HG03097 (cell line): ENCODE data around the gene CREBL2.
"Not testable (repeated sequence)": the region's sequence is repeated elsewhere in the genome, so short reads cannot be mapped to it uniquely, and the experiment has no call there.

Source experiments
- ATAC-seq: cut with Tn5 transposase; IDR thresholded peaks from one replicate; pipeline ENCODE4 v1.9.1; 2021; ENCODE audit not compliant: unreplicated experiment, low FRiP score

The CREBL2 gene

DNA sequence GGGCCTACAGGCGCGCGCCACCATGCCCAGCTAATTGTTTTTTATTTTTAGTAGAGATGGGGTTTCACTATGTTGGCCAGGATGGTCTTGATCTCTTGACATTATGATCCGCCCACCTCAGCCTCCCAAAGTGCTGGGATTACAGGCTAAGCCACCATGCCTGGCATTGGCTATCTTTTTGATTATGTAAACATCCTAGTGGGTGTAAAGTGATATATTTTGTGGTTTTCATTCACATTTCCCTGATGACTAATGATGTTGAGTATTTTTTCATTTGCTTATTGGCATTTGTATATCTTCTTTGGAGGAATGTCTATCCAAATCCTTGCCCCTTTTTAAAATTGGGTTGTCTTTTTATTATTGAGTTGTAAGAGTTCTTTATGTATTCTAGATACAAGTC is 16.3 kb downstream of the CREBL2 start:
- no peak for ATAC-seq

DNA sequence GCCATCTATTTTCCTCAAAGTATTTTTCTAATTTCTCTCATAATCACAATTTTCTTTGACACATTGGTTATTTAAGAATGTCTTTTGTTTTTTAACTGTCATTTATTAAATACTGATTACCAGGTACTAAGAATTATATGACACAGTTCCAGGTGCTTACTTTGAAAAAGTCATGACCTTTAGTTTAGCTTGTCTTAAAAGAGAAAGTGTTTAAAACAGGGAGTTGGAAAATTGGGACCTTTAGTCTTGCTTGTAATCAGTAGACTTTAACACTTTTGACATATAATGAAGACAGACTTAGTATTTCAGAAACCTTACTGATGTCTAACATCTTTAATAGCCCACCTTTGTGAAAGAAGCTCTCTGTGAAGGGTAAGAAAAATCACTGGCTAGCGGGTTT is 19.2 kb downstream of the CREBL2 start:
- ATAC-seq, result no peak

GRCh38 chr12:12635651-12636050 is 24.0 kb downstream of the CREBL2 start:
- no peak for ATAC-seq

DNA sequence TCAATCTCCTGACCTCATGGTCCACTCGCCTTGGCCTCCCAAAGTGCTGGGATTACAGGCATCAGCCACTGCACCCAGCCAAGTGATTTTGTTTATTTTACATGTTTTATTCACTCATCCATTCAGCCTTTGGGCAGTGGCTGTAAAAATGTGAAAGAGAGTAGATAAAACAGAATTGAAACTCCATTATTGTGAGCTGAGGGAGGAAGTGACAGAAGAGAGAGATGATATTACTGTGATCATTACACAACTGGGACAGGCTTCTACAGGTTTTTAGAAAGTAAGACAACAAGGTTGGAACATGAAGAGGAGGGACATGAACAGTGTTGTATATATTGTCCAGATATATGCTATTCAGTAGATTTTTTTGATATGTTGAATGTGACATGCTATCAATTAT is 25.0 kb downstream of the CREBL2 start:
- ATAC-seq, result no peak

DNA sequence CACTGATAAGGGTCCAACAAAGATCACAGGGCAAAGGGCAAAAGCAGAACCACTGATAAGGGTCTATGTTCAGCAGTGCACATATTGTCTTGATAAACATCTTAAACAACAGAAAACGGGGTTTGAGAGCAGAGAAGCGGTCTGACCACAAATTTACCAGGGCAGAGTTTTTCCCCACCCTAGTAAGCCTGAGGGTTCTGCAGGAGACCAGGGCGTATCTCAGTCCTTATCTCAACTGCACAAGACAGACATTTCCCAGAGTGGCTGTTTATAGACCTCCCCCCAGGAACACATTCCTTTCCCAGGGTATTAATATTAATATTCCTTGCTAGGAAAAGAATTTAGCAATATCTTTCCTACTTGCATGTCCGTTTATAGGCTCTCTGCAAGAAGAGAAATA is 28.3 kb downstream of the CREBL2 start:
- ATAC-seq, result not testable (repeated sequence)

DNA sequence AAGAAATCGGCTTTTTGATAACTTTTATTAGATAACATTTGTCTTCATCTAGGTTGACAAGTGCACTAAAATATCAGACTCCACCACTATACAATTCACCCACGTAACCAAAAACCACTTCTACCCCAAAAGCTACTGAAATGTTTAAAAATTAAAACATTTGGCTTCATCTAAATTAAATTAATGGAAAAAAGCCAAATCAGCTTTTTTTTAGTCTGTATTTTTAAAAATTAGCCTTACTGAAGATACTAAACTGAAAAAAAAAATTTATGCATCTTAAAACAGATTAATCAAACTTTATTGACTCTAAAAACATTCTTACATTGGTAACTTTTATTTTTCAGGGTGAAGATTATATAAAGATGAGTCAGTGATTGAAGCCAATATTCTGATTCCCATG is 30.0 kb downstream of the CREBL2 start:
- ATAC-seq, result no peak

- no peak for ATAC-seq
Observed at GRCh38 chr12:12642916-12643315, 31.2 kb downstream of the CREBL2 start.

GRCh38 chr12:12645485-12645884 is 33.8 kb downstream of the CREBL2 start:
- no peak for ATAC-seq

- not testable (repeated sequence) for ATAC-seq
Observed at GRCh38 chr12:12645968-12646367, 34.3 kb downstream of the CREBL2 start.

GRCh38 chr12:12646483-12647072 is 34.9 kb downstream of the CREBL2 start:
- no peak for ATAC-seq

GRCh38 chr12:12648284-12648683 is 36.6 kb downstream of the CREBL2 start:
- ATAC-seq, result no peak

GRCh38 chr12:12648951-12649650 is 37.4 kb downstream of the CREBL2 start:
- no peak for ATAC-seq

DNA sequence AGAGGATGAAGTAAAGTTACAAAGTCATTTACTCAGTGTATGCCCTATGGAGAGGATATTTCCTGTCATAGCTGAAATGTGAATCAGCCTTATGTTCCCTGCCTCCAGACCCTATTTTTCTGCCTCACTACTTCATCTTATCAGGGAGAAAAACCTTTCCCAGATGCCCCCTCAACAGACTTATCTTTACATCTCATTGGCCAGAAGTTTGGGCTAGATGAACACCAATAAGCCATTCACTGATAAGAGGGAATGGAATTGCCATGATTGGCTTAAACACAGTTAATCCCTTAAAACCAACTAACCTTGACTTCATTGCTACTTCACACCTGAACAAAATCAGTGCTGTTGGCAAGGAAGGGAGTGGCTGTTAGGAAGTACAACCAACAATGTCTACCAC is 40.1 kb downstream of the CREBL2 start:
- ATAC-seq, result no peak

GRCh38 chr12:12652704-12653103 is 41.0 kb downstream of the CREBL2 start:
- not testable (repeated sequence) for ATAC-seq

DNA sequence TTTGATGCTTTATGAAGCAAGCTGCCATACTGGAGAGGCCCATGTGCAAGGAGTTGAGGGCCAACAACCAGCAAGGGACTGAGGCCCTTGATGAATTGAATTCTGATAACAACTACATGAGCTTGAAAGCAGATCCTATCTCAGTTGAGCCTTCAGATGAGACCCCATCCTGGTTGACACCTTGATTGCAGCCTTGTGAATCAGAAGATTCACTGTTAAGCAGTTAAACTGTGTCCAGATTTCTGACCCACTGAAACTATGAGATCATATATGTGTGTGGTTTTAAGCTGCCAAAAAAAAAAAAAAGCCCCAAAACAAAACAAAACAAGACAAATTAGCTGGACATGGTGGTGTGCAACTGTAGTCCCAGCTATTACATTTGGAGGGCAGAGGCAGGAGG is 42.2 kb downstream of the CREBL2 start:
- ATAC-seq, result no peak

DNA sequence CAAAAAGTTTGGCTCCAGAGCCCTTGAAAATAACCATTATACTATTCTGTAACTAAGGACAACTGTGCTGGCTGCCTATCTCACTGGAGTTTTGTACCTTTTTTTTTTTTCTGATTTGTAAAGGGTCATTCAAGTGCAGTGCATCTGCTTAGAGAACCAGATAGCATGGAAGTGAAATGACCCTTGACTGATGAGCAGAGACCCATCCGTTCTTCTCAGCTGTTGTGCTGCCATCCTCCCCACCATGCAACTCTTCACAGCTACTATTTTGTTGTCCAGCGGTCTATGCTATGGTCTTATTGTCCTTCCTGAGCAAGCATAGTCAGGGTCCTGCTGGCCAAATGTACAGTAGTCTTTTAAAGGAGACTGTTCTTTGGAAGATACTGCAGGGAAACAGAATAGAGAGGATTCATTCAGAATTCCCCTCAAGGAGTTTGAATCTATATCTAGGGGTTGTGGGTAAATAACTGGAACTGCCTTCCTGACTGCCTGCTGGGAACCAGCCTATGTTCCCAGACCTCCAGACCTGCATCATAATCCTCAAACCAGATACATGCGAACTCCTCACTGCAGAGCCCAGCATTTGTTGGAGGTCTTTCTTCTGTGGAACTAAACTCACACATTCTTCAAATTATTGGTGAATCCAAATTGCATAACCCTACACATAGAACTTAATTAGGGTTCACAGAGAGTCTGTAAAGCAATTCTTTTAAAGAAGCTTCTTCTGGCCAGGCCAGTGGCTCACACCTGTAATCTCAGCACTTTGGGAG is 43.2 kb downstream of the CREBL2 start:
- no peak for ATAC-seq

- ATAC-seq, result no peak
Observed at GRCh38 chr12:12660201-12660600, 48.5 kb downstream of the CREBL2 start.

DNA sequence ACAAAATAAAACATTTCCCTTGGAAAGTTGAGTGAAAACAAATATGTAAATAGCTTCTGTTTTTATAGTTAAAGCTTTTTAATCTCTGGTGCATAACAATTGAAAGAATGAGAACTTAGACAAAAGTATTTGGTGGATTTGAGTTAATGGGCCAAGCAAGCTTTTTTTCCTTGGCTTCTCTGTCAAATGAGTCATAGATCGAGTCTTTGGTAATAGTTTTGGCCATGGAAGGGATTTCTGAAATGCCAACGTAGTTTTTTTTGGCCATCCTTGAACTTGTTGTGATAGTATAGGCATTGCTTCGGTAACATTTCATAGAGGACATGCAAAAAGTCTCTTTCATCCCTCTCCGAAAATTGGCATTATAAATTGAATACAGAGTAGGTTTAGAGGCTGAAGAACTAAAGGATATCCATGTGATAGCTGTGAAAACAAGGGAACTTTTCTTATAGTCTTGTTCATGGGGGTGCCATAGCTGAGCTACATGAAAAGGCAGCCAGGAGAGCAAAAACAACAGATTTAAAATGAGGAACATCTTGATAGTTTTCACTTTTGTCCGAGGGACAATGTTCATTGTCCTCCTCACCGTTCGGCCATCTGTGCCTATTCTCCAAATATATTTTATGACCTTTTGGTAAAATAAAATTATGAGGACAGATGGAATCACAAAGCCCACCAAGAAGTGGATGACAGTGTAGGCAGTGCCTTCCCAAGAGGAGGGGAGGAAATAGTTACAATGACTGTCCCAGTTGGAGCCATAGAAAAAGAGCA is 49.6 kb downstream of the CREBL2 start:
- no peak for ATAC-seq

DNA sequence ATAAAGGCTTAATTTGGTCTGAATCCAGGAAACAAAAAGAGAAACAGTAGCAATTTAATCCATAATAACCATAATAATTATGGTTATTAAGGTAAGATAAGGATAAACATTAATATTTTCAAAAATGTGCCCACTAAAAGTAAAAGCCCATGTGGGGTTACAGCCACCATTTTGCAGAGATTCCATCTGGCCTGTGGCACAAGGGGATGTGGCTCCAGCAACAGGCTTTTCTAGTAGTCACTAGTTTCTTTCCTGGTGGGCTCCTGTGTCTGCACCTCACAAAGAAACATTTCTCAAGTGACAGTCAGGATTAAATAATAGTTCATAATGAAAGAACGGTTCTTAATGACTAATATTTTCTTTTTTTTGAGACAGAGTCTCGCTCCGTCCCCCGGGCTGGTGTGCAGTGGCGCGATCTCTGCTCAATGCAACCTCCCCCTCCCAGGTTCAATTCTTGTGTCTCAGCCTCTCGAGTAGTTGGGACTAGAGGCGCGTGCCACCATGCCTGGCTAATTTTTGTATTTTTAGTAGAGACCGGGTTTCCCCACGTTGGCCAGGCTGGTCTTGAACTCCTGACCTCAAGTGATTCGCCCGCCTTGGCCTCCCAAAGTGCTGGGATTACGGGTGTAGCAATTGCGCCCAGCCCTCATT is 52.1 kb downstream of the CREBL2 start:
- ATAC-seq, result no peak

DNA sequence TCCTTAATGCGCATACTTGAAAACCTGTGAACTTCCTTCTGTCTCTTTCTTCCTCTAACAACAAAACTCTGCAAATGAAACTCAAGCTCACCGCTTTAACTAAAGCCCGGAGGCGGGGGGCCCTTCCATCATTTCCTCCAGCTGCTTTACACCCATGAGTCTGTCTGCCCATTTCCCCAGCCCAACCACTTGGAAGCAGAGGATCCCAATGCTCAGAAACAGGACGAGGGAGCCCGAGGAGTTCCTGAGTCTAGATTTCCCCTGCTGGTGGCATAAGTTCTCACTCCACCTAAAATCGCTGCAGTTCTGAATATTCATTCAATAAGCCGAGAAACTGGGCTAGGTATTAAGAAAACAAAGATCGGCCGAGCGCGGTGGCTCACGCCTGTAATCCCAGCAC is 53.5 kb downstream of the CREBL2 start:
- no peak for ATAC-seq

- ATAC-seq, result no peak
Observed at GRCh38 chr12:12668005-12668404, 56.3 kb downstream of the CREBL2 start.
